Head of caudate nucleus (tissue), 42 donors: ENCODE measurements around the gene UBXN2A.
"Not testable (repeated sequence)": the region's sequence is repeated elsewhere in the genome, so short reads cannot be mapped to it uniquely, and the experiment has no call there.

Source experiments
- DNase-seq, 42 donors: peaks; one replicate each; pipeline versions ENCODE4 v3.0.0 to v3.0.0-alpha.2; 2020 to 2021; ENCODE audit warnings: mixed read lengths in 7 of 42
- intact Hi-C: fragments of 100-400 bp; cut with DNase I; formaldehyde crosslinking; loops from one replicate; pipeline ENCODE4 v1.15.0; 2022

Gene UBXN2A

GRCh38 chr2:24009367-24009679, 69.1 kb downstream of the UBXN2A start:
- no peak for DNase-seq
- intact Hi-C loops, result no loop called here

DNA sequence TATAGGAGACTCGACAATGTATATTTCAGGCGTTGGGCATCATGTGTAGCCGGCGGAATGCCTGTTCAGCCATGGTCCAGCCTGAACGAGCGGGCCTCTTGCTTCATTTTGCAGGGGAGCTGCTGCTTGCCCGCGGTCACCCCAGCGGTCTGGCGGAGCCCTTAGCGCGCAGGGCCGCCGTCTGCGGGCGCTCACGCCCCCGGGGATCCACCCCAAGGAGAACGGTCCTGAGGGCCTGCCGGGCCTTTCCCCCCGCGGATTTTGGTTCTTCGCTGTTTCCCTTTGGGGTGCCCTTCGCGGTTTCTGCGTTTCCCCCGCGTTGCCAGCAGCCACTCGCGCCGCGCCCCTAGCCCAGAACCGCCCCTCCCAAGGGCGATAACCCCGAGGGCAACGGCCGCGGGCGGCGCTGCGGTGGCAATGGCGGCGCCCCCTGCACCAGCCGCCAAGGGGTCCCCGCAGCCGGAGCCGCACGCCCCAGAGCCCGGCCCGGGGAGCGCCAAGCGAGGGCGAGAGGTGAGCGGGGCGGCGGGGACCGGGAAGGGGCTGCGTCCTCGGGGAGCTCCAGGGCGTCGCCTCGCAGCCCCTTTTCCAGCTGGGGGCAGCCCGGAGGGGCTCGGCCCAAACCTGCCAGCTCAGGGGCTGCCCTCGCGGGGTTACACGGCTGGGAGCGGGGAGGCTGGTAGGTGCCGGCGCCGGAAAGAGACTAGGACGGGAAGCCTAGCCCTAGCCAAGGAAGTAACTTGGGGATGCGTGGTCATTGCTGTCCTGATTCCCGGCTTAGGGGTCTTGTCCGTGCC, 69.6 kb downstream of the UBXN2A start, which contains the start of gene MFSD2B:
Gene MFSD2B (plus strand): TSS at position 406 of the 797 bp plus-strand sequence. CDS start 12 bp downstream, at position 418.
- peak in 1 of 42 donors; percentile 12 for DNase-seq
- intact Hi-C loops, result no loop called here

- DNase-seq, result no peak
- intact Hi-C loops, result no loop called here
Observed at GRCh38 chr2:24010477-24011249, 70.4 kb downstream of the UBXN2A start.

GRCh38 chr2:24011250-24012104, 71.2 kb downstream of the UBXN2A start:
- intact Hi-C loops, result no loop called here
- DNase-seq, result no peak

DNA sequence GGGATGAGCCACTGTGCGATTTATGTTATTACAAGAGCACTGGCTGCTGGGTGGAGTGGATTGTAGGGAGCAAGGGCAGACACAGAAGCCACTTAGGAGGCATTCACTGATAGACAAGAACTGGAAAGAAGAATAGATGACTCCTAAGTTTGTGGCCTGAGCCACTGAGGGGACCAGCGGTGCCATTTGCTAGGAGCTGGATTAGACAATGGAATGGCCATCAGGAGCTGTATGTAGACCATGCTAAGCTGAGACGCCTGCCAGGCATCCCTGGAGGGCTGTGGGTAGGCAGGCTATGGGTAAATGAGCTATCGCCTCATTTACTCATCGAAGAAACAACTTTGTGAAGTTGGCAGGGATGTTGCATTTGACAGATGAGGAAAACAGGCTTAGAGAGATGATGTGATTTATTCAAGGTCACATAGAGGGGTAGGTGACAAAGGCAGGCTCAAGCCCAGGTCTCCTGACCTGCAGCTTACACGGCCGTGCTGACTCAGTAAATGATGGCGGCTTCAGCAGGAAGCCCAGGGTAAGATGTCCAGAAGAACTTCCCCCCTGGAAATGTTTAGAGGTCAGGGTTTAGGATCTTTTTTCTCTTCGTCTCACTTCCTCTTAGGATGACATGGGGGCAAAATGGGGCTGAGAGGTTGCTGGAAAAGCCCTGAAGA, 72.4 kb downstream of the UBXN2A start:
- intact Hi-C loops, result no loop called here
- DNase-seq, result no peak

GRCh38 chr2:24014902-24015301, 74.6 kb downstream of the UBXN2A start:
- intact Hi-C loops, DNase-seq: not testable (repeated sequence)

DNA sequence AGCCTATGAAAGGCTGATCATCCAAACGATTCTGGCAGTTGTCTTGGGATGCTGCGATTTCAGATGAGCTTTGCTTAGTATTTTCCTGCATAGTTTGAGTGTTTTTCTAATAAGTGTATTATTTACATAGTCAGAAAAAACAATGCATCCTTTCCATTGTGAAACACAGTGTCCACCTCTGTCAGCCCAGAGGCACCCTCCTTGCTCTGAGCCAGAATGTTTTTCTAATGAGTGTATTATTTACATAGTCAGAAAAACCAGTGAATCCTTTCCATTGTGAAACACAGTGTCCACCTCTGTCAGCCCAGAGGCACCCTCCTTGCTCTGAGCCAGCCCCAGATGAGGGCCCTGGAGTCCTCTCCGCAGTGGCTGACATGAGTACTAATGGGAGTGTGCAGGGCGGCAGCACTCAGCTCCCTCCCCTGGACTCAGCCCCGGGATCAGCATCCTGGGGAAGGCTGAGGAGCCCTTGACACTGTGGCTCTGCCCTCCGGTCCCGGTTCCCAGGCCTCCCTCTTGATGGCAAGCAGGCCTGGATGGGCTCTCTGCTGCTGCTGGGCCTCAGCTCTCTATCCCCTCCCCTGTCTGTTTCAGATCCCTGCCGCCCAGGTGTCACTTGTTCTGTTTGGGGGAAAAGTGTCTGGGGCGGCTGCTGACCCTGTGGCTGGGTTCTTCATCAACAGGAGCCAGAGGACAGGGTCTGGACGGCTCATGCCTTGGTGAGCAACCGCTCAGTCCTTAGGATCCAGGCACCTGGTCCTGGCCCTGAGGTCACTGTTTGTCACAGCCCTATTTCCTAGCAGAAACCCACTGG, 75.5 kb downstream of the UBXN2A start:
- intact Hi-C loops, result no loop called here
- DNase-seq, result peak in 1 of 42 donors; percentile 33

- intact Hi-C loops, result no loop called here
- no peak for DNase-seq
Observed at GRCh38 chr2:24016376-24016761, 76.1 kb downstream of the UBXN2A start.

- intact Hi-C loops, result no loop called here
- peak in 9 of 42 donors; percentile 31 to 68 (median 40) for DNase-seq
Observed at GRCh38 chr2:24016853-24017703, 76.8 kb downstream of the UBXN2A start.

GRCh38 chr2:24017711-24018110, 77.4 kb downstream of the UBXN2A start:
- DNase-seq, result no peak

DNA sequence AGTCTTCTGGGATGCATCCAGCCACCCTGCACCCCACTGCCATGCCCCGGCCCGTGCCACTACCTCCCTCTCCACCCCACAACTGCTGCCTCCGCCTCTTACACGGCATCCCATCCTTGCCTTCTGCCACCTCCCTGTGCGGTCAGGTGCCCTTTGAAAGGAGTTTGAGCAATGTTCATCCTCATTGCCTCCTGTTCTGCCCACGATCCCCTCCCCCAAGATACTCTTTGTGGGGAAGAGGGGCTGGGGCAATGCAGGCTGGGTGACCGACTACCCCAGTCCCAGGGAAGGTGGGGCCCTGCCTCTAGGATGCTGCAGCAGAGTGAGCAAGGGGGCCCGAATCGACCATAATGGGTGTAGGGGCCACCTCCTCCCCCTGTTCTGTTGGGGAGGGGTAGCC, 78.0 kb downstream of the UBXN2A start:
- no peak for DNase-seq
- intact Hi-C loops, result no loop called here

More at GRCh38 chr2:24017711-24018110, 77.4 kb downstream of the UBXN2A start:
- intact Hi-C loops, result no loop called here

DNA sequence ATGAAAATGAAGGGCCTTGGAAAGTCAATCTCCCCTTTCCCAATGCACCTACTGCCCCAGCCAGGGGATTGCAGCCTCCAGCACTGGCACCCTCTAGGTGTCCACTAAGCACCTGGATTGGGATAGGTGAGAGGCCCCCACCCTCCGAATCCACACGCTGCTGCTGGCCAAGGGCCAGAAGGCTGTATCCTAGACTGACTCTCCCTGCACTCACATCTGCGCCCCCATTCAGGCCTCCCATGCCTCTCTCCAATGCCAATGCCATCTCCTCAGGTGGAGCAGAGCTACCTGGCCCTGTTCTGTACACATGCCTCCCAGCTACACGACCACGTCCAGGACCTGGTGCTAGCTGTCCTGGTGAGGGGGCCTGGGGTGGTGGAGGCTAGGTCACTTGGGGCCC, 79.5 kb downstream of the UBXN2A start:
- DNase-seq, result peak in 1 of 42 donors; percentile 31
- intact Hi-C loops, result no loop called here

- intact Hi-C loops, result no loop called here
- peak in 1 of 42 donors; percentile 16 for DNase-seq
Observed at GRCh38 chr2:24020244-24020643, 80.0 kb downstream of the UBXN2A start.

DNA sequence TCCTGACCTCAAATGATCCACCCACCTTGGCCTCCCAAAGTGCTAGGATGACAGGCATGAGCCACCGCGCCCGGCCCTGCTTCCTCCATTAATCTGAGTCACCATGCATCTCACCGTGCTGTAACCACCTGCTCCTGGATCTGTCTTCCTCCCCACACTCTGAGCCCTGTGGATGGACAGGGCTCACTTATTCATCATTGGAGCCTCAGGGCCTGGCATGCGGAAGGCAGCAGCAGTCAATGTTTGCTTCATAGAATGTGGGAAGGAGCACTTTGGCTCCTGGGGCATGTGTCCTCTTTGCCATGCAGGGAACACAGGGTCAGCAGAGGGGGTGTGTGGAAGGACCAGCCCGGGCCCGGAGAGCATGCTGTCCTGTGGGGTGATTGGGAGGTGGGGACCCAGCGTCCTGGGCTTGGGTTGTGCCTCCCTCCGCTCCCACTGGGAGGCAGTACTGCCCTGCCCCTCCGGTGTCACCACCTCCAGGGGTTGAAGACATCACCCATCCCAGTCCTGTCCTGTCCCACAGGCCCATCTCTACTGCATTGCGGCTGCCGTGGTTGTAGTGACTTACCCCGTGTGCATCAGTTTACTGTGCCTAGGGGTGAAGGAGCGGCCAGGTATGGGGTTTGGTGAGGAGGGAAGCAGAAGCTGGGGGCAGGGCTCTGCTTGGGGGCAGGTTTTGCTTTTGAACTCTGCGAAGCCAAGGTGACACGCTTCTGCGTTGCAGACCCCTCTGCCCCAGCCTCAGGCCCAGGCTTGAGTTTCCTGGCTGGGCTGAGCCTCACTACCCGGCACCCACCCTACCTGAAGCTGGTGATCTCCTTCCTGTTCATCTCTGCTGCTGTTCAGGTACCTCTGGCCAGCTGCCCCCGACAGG, 81.1 kb downstream of the UBXN2A start:
- DNase-seq, result peak in 2 of 42 donors; percentile 18 to 29

DNA sequence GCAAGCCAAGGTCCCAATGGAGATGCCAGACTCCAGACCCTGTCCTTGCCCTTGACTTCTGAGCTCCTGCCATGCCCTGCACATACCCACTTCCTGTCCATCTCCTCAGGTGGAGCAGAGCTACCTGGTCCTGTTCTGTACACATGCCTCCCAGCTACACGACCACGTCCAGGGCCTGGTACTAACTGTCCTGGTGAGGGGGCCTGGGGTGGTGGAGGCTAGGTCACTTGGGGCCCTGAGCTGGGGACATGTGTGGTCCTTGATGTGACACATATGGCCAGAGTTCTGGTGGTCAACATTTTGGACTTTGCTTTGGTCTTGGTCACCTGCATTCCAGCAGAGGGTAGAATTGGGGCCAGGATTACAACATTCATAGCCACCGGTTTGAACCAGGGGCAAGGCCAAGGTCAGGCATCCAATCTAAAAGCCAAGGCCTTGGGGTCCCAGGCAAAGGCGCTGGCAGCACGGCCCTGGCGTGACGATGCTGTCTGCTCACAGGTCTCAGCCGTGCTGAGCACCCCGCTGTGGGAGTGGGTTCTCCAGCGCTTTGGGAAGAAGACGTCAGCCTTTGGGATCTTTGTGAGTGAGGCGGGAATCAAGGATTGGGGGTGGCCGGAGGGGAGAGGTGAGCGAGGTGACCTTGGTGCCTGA, 82.2 kb downstream of the UBXN2A start:
- intact Hi-C loops, result no loop called here
- no peak for DNase-seq

More for the DNA sequence above, 81.1 kb downstream of the UBXN2A start:
- intact Hi-C loops, result no loop called here
